GM18909 (cell line): Measurements from ENCODE around the gene AKT3.

ENCODE experiments used
- ATAC-seq: cut with Tn5 transposase; IDR thresholded peaks from one replicate; pipeline ENCODE4 v1.9.1; 2021; ENCODE audit warnings: mild to moderate bottlenecking; ENCODE audit not compliant: unreplicated experiment, poor library complexity

Gene AKT3

DNA sequence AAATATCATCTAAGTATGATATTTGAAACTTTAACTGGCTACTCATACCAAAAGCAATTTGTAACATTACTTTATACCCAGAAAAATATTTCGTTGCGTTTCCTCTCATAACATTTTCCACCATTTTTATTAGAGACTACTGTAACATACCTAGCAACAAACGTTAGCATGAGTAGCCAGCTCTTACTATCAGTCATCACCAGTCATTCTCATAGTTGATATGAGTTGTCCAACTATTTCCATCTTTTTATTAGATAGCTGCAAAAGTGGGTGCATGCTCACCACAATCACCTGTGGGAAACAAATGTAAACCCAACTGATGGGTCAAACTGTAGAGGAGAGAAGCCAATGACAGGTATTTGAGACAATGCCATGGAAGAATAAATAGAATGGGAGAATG lies 114.6 kb downstream of the AKT3 start:
- ATAC-seq = no peak

DNA sequence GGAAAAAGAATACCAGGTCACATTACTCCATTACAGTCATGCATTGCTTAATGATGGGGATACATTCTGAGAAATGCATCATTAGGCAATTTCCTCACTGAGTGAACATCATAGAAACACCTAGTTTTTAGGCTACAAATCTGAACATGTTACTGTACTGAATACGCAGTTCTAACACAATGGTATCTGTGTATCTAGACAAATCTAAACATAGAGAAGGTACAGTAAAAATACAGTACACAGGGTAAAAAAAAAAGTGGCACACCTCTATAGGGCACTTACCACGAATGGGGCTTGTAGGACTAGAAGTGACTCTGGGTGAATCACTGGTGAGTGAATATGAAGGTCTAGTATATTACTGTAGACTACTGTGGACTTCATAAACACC lies 115.7 kb downstream of the AKT3 start:
- ATAC-seq = no peak

DNA sequence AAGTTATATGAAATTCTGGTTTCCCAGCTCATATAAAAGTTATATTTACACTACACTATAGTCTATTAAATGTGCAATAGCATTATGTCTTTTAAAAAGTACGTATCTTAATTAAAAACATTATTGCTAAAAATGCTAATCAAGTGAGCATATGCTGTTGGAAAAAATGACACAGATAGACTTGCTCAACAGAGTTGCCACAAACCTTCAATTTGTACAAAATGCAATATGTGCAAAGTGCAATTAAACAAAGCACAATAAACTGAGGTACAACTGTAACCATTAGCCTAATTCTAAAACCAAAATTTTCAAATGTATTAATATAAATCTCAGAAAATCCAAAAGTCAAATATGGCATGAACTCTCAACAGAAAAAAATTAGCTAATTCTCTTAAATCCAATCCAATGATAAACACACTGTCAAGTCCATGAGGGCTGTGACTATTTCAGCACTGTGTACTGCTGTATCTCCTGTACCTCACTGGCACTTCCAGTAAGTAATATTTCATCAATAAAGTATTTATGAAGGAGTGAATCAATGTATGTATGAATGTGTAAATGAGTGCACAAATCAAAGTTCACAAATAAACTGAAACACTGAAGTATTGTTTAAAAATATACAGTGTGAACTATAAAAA lies 116.3 kb downstream of the AKT3 start:
- no peak for ATAC-seq

GRCh38 chr1:243732637-243733036 lies 117.4 kb downstream of the AKT3 start:
- ATAC-seq = no peak

DNA sequence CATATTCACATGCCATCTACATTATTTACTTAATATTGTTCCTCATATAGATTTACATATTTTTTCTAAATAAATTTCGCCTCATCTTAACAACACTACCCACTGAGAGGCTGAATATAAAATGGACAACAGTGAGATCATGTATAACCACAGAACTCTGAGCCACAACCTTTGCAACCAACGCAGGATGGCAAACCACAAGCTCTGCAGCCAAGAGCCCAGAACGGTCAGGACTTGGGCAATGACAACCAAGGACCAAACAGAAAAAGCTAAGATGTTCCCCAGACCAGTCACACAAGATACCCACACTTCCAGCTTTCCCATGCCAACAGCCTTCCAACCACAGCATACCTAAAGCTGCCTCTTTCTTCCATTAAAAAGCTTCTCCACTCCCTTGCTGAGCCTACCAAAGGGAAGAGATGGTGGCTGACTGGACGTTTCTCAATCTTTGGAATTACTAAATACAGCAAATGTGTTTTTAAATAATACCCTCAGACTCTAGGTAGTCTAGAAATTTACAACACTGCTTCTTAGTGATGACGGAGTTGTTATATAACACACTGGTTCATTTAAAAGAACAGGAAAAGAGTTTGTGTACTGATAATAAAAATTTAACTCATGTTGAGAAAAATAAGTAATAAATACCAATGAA lies 117.9 kb downstream of the AKT3 start:
- no peak for ATAC-seq

GRCh38 chr1:243731301-243731891 lies 118.6 kb downstream of the AKT3 start:
- no peak for ATAC-seq

- no peak for ATAC-seq
Observed at GRCh38 chr1:243730487-243731150, 119.4 kb downstream of the AKT3 start.

DNA sequence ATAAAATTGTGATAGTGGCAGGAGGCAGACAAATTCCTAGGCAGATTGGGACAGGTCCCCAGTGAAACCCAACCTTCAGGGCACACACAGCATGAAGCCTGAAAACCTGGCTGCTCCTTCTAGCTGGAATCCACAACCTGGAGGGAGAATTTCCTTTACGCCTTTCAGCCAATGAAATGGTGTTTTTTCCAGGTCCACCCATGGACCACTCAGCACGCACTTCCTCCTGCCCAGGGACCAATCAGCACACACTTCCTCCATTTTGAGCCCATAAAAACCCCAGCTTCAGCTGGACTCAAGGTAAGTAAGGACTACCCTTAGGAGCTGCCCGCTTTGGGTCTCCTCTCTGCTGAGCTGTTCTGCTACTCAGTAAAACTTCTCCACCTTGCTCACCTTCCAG lies 120.1 kb downstream of the AKT3 start:
- no peak for ATAC-seq

DNA sequence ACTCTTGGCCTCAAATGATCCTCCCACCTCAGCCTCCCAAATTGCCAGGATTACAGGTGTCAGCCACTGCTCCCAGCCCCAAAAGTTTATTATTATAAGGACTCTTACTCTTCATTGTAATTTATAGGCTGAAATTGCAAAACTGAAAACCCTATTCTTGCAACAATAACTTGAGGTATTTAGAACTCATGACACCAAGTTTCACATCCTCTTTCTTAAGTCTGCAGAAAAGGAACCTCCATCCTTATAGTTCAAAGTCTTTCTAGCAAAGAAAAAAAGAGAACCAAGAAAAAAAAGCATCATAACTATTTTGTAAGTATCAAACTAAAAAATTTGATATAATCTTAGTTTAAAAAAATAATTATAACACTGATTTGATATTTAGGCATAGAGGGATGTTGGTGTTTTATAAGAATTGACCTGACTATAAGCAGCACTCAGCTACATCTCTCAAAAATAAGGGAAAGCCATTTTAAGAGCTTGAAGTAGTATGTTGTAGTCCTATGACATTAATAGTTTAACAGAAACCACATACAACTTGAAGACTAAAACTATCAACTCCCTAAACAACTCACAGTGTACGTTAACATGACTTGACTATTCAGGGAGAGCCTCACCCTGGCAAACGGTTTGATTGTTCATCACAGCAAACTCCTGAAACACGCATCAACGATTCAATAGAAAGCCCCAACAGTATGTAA lies 122.4 kb downstream of the AKT3 start:
- ATAC-seq = peak; percentile 87

DNA sequence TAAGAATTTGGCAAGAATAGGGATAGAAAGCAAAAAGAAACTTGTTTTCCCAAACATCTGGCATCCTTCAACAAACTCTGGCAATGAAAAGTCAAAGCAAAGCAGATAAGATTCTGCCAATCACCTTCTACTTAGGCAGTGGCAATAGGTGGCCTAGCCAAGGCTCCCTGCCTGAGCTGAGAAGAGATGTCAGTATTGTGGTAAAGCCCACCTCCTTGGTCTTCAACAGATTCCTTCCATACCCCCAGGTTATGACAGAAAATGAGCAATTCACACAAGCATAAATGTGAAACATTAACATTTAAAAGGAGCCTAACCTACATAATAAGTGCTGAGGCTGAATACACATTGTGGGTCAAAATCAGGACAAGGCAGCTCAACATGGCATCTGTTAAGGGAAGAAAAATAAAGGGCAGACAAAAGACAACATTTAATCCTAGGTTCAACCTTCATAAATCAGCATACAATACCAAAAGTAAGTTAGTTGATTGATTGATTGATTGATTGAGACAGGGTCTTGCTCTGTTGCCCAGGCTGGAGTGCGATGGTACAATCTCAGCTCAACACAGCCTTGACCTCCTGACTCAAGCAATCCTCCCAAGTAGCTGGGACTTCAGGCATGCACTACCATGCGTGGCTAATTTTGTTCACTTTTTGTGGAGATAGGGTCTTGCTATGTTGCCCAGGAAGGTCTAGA lies 123.1 kb downstream of the AKT3 start:
- peak; percentile 13 for ATAC-seq

- ATAC-seq = no peak
Observed at GRCh38 chr1:243725846-243726245, 124.2 kb downstream of the AKT3 start.

DNA sequence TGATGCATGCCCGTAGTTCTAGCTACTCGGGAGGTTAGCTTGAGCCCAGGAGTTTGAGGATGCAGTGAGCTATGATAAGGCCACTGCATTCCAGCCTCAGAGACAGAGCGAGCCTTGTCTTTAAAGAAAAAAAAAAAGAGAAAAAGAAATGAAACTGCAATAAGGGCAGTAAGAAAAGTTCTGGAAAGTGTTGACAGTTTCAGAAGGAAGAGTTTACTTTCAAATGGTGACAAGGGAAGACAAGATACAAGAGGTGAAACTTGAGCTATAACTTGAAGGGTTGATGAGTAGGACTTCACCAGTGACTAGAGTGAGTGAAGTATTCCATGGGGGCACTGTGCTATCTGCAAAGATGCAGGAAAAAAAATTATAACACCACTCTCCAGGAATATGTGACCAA lies 125.0 kb downstream of the AKT3 start:
- no peak for ATAC-seq

DNA sequence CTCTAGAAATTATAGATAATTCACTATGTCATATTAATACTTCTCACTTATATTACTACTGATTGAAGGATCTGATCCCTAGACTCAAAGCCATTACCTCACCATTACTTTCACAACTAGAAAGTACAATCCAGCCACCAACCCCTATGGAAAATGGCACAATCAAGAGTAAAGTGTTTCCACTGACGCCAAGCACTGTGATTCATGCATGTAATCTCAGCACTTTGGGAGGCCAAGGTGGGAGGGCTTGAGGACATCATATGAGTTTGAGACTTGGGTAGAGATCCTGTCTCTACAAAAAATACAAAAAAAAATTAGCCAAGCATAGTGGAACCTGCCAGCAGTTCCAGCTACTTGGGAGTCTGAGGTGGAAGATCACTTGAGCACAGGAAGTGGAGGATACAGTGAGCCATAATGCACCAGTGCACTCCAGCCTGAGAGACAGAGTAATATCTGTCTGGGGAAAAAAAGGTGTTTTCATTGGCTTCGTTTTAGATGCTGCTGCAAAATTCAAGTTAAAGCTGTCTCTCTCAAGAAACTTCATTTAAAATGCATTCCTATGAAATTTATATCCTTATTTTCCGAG lies 126.5 kb downstream of the AKT3 start:
- ATAC-seq = no peak

- ATAC-seq = no peak
Observed at GRCh38 chr1:243723050-243723449, 127.0 kb downstream of the AKT3 start.

DNA sequence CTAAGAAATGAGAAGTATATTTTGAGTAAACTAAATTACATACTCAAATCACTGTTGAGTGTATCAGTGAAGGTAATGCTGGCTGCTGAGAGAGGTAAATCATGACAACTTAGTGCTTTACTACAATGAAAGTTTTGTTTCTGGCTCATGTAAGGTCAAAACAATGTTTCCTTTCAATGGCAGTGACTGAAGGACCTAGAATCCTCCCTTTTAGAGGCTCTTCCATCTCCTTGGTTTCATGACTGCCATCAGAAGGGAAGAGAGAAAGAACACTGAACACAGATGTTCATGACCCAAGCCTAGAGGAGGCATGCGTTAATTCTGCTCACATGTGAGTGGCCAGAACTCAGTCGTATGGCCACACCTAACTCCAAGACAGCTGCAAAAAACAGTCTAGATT lies 130.6 kb downstream of the AKT3 start:
- no peak for ATAC-seq

DNA sequence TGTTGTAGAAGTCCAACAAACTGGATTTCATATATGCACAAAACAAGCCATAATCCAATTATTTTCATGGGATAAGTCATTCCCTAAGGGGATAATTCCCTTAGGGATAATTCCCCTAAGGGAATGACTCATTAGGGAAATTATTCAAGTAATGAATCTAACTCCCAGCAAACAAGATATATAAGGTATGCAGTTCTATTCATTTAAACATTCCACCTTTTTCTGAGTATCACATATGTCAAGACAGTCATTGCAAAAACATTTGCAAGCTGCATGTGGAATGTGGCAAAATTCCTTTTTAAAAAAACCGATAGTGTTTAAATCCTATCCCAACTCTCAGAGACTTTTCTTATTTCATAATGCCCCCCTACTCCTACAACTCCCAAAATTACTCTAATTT lies 131.2 kb downstream of the AKT3 start:
- no peak for ATAC-seq

GRCh38 chr1:243718022-243718421 lies 132.0 kb downstream of the AKT3 start:
- ATAC-seq = no peak

- ATAC-seq = no peak
Observed at GRCh38 chr1:243716906-243717305, 133.1 kb downstream of the AKT3 start.

GRCh38 chr1:243715285-243715684 lies 134.8 kb downstream of the AKT3 start:
- ATAC-seq = no peak
